HG03039 (cell line): ENCODE measurements around the gene STAG3.
"Not testable (repeated sequence)": the region's sequence is repeated elsewhere in the genome, so short reads cannot be mapped to it uniquely, and the experiment has no call there.

Source experiments
- ATAC-seq: cut with Tn5 transposase; IDR thresholded peaks from one replicate; pipeline ENCODE4 v1.9.1; 2021; ENCODE audit warnings: mild to moderate bottlenecking, moderate library complexity; ENCODE audit not compliant: unreplicated experiment

The STAG3 gene

GRCh38 chr7:100173806-100174495, 3.8 kb upstream of the STAG3 start:
- no peak for ATAC-seq

- no peak for ATAC-seq
Observed at GRCh38 chr7:100174582-100174981, 3.1 kb upstream of the STAG3 start.

GRCh38 chr7:100175296-100175935, 2.3 kb upstream of the STAG3 start:
- no peak for ATAC-seq

- no peak for ATAC-seq
Observed at GRCh38 chr7:100176096-100177044, 1.3 kb upstream of the STAG3 start.

- ATAC-seq: not testable (repeated sequence)
Observed at GRCh38 chr7:100180084-100180483, 2.4 kb downstream of the STAG3 start.

GRCh38 chr7:100182616-100183015, 4.9 kb downstream of the STAG3 start:
- ATAC-seq: not testable (repeated sequence)

- ATAC-seq: not testable (repeated sequence)
Observed at GRCh38 chr7:100183090-100183489, 5.4 kb downstream of the STAG3 start.

GRCh38 chr7:100185726-100186125, 8.0 kb downstream of the STAG3 start:
- ATAC-seq: no peak

- no peak for ATAC-seq
Observed at GRCh38 chr7:100189061-100189460, 11.3 kb downstream of the STAG3 start.

GRCh38 chr7:100190048-100190711, 12.5 kb downstream of the STAG3 start:
- ATAC-seq: no peak

GRCh38 chr7:100191775-100192174, 14.1 kb downstream of the STAG3 start:
- ATAC-seq: no peak

- ATAC-seq: not testable (repeated sequence)
Observed at GRCh38 chr7:100192281-100192862, 14.7 kb downstream of the STAG3 start.

- no peak for ATAC-seq
Observed at GRCh38 chr7:100192969-100193368, 15.3 kb downstream of the STAG3 start.

- no peak for ATAC-seq
Observed at GRCh38 chr7:100195222-100195621, 17.5 kb downstream of the STAG3 start.

- not testable (repeated sequence) for ATAC-seq
Observed at GRCh38 chr7:100195901-100196322, 18.2 kb downstream of the STAG3 start.

GRCh38 chr7:100198266-100198665, 20.5 kb downstream of the STAG3 start:
- no peak for ATAC-seq

GRCh38 chr7:100200693-100201092, 23.0 kb downstream of the STAG3 start:
- no peak for ATAC-seq

- no peak for ATAC-seq
Observed at GRCh38 chr7:100204454-100204853, 26.7 kb downstream of the STAG3 start.

- ATAC-seq: peak; percentile 46
Observed at GRCh38 chr7:100208911-100209408, 31.2 kb downstream of the STAG3 start.

- ATAC-seq: no peak
Observed at GRCh38 chr7:100209493-100209892, 31.8 kb downstream of the STAG3 start.
